Measurements from ENCODE around the gene SLC47A1. TPM values are rescaled to one million over a fixed set of nuclear protein-coding genes. Genes with fewer than 3 reads are reported as not detected.

SLC47A1 gene
- total and polyA plus RNA-seq, 2 of the 4 experiments (the other 2 are of a cell fraction): not detected

GRCh38 chr17:19590912-19591551, 57.4 kb downstream of the SLC47A1 start:
- H2AK5ac ChIP-seq (ENCODE audit: low read depth, low read length): no peak overlapping the region
- BruUV-seq (replicated peaks): no TSS peak
- H3K36me3 ChIP-seq (ENCODE audit: control insufficient read depth, insufficient read depth, low read length): no peaks in the 10 kb centered on the region
- CTCF ChIA-PET: interaction anchor here (0.6 to 0.9 kb wide), 2 partner anchors 29 to 128 kb away, joined by 3 read pairs; no protein-coding TSS in a partner anchor
- no peak overlapping the region for H2AFZ ChIP-seq (replicated peaks; ENCODE audit: low read length, poor library complexity)
- no peak overlapping the region for H3K18ac ChIP-seq (ENCODE audit: low read depth, low read length)
- TF ChIP-seq MAFK (IDR thresholded peaks at IDR 0.05; ENCODE audit: low read depth, low read length) (no peak), FOS (IDR thresholded peaks at IDR 0.05; ENCODE audit: low read depth, low read length) (no peak), RAD21 (IDR thresholded peaks at IDR 0.05; ENCODE audit: low read length) (no peak), SMC3 (IDR thresholded peaks at IDR 0.05; ENCODE audit: low read depth, low read length) (no peak), CHD1 (IDR thresholded peaks at IDR 0.05; ENCODE audit: low read depth, low read length) (no peak), NFE2L2 (IDR thresholded peaks at IDR 0.05; ENCODE audit: low read depth, low read length) (no peak), RCOR1 (IDR thresholded peaks at IDR 0.05; ENCODE audit: insufficient replicate concordance, low read length) (no peak), CTCF (conservative IDR thresholded peaks at IDR 0.05; ENCODE audit: low read depth, low read length) (no peak), RFX5 (IDR thresholded peaks at IDR 0.05; ENCODE audit: low read depth, low read length) (no peak), CEBPB (IDR thresholded peaks at IDR 0.05; ENCODE audit: low read depth, low read length) (no peak), MXI1 (IDR thresholded peaks at IDR 0.05; ENCODE audit: borderline replicate concordance, low read depth, low read length) (no peak), MAZ (IDR thresholded peaks at IDR 0.05; ENCODE audit: borderline replicate concordance, low read depth, low read length) (no peak), BHLHE40 (IDR thresholded peaks at IDR 0.05; ENCODE audit: low read depth, low read length) (no peak), ELK1 (IDR thresholded peaks at IDR 0.05; ENCODE audit: borderline replicate concordance, low read depth, low read length) (no peak), USF2 (IDR thresholded peaks at IDR 0.05; ENCODE audit: low read depth, low read length) (no peak)
- H4K20me1 ChIP-seq (ENCODE audit: insufficient read depth, low read length): no peaks in the 10 kb centered on the region
- no peak overlapping the region for H3K14ac ChIP-seq (replicated peaks; ENCODE audit: low read depth, low read length)
- no CpG with 5 or more reads among the region's 8 CpGs for WGBS, 2 experiments (ENCODE audit: extremely low coverage in 2 of 2, insufficient read length in 1 of 2)
- POLR2A ChIA-PET (ENCODE audit: unreplicated experiment): no interaction called here
- H3K79me1 ChIP-seq (ENCODE audit: low read depth in 1 of 2, low read length in 2 of 2): no peaks in the 10 kb centered on the region
- H4K91ac ChIP-seq (ENCODE audit: insufficient read depth, low read depth, low read length): no peak overlapping the region
- H3K23ac ChIP-seq (ENCODE audit: low read depth, low read length): no peak overlapping the region
- no peaks in the 10 kb centered on the region for H3K9me1 ChIP-seq (ENCODE audit: insufficient read depth, low read length)
- H4K8ac ChIP-seq (ENCODE audit: low read depth in 2 of 2, low read length in 2 of 2): no peak overlapping the region
- no peak overlapping the region for H3K56ac ChIP-seq (ENCODE audit: extremely low read depth, insufficient read depth, low read length)
- no peak overlapping the region for H2BK20ac ChIP-seq (ENCODE audit: low read depth, low read length)
- H3K9ac ChIP-seq (ENCODE audit: low read depth, low read length): no peak overlapping the region
- H2BK120ac ChIP-seq (ENCODE audit: low read depth, low read length): no peak overlapping the region
- peaks cover 25% of the 10 kb centered on the region for H3K27me3 ChIP-seq (ENCODE audit: control insufficient read depth, insufficient read depth, low read length)
- H3K9me3 ChIP-seq (ENCODE audit: control insufficient read depth, insufficient read depth, low read length): no peaks in the 10 kb centered on the region
- no peak overlapping the region for H2BK5ac ChIP-seq (ENCODE audit: low read depth, low read length, poor library complexity, severe bottlenecking)
- intact Hi-C loops (cut with micrococcal nuclease): no loop called here
- no peak for ATAC-seq (ENCODE audit: low read depth)
- no peak overlapping the region for H2AK9ac ChIP-seq (replicated peaks; ENCODE audit: low read depth, low read length, poor library complexity)
- in situ Hi-C loops (cut with MboI; ENCODE audit: low sequenced_read_pairs): no loop called here
- no peak overlapping the region for H3K4me3 ChIP-seq (ENCODE audit: insufficient read depth, low read depth, low read length)
- H3K27ac ChIP-seq (ENCODE audit: insufficient read depth, low read length): no peak overlapping the region
- H2BK15ac ChIP-seq (ENCODE audit: low read depth, low read length): no peak overlapping the region
- no peak overlapping the region for H3K4me2 ChIP-seq (ENCODE audit: low read depth, low read length)
- no peaks in the 10 kb centered on the region for H3K4me1 ChIP-seq (ENCODE audit: control insufficient read depth, insufficient read depth, low read length)
- no peak for DNase-seq
- dilution Hi-C loops (cut with HindIII; ENCODE audit: low sequenced_read_pairs, unreplicated experiment): no loop called here
- H3K4ac ChIP-seq (ENCODE audit: low read depth, low read length): no peak overlapping the region
- no peak overlapping the region for H4K5ac ChIP-seq (ENCODE audit: low read depth, low read length)

Measured in IMR-90 (cell line).